GM12872 (cell line): ENCODE results near the gene RAE1.

Experiments
- CTCF ChIP-seq: IDR thresholded peaks from 3 replicates; pipeline ENCODE4 v1.5.1; 2011; ENCODE audit warnings: low read depth, mild to moderate bottlenecking, low read length, moderate library complexity; ENCODE audit not compliant: insufficient read depth

The RAE1 gene

DNA sequence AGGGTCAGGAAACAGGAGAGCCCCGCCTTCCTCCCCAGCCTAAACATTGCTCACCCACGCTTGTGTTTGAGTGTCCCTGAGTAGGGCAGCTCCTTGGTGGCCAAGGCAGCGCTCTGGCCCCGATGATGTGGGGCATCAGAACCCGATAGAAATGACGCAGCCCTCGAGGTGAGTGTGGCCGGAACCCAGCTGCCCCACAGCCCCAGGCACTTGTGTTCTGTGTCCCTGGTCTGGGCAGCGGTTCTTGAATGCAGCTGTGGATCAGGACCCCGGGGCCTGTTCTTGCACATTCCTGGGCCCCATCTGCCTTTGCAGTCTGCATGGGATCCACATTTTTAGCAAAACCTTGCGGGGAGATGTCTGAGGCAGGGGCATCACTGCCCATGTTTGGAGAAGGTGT, 53.0 kb downstream of the RAE1 start:
- no peak for TF ChIP-seq CTCF

GRCh38 chr20:57404419-57405072, 53.5 kb downstream of the RAE1 start:
- TF ChIP-seq CTCF = no peak

GRCh38 chr20:57405236-57406016, 54.4 kb downstream of the RAE1 start:
- TF ChIP-seq CTCF = no peak

- TF ChIP-seq CTCF = no peak
These were observed 56.5 kb downstream of the RAE1 start for GRCh38 chr20:57407541-57407956.

DNA sequence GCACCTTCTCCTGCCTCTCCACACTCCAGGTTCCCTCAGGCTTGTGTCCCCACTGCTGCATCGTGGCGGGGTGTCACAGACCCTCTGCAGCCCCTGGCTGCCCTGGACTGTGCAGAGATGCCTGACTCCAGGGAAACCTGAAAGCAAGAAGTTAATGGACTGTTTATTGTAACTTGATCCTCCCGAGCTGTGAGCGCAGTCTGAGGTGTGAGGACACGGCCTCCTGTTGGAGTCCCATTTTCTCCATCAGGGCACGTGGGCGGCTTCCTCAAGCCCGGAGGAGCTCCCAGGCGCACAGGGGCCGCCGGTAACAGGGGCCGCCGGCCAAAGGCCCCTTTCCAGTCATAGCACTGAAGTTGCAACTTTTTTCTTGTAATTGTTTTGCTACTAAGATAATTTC, 57.1 kb downstream of the RAE1 start:
- TF ChIP-seq CTCF = no peak

DNA sequence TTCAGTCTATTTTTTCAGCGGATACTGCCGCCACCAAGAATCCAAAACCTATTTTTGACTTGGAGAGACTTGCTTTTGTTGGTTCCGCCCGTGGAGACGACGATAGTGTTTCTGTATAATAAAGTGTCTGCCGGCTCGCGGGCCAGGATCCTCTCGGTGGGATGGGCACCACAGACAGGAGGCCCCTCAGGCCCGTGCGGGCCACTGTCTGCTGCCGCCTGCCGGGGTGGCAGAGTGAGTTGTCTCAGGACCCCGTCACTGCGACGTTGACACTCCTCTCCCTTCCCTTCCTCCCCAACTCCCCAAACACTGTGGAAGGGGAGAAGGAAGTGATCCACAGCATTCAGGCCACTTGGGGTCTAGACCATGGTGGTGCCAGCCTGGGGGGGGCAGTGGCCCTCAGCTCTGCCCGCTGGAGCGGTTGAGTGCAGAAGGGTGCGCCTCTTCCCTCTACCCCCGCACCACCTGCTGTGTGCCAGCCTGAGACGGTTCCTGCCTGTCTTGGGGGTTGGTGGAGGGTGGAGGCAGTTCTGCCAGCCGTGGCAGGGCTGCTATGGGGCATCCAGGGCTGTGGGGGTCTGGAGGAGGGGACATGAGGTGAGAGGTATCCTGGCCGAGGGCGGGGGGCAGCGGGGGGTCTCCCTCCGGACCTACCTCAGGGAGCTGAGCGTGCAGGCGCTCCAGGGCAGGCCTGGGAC, 57.6 kb downstream of the RAE1 start:
- no peak for TF ChIP-seq CTCF

GRCh38 chr20:57409316-57409671, 58.2 kb downstream of the RAE1 start:
- TF ChIP-seq CTCF = no peak
